HK-2 (cell line): ENCODE results near the gene SLC12A8.

ENCODE experiments used
- DNase-seq: peaks from one replicate; pipeline ENCODE4 v3.0.0-alpha.2; 2018; ENCODE audit not compliant: unreplicated experiment

SLC12A8 gene

GRCh38 chr3:125154110-125154509 is 58.4 kb downstream of the SLC12A8 start:
- DNase-seq: no peak

- no peak for DNase-seq
These were observed 59.6 kb downstream of the SLC12A8 start for GRCh38 chr3:125152951-125153350.

GRCh38 chr3:125151916-125152315 is 60.6 kb downstream of the SLC12A8 start:
- no peak for DNase-seq

GRCh38 chr3:125151442-125151817 is 61.1 kb downstream of the SLC12A8 start:
- DNase-seq: no peak

GRCh38 chr3:125150525-125151441 is 61.8 kb downstream of the SLC12A8 start:
- DNase-seq: peak; percentile 32

DNA sequence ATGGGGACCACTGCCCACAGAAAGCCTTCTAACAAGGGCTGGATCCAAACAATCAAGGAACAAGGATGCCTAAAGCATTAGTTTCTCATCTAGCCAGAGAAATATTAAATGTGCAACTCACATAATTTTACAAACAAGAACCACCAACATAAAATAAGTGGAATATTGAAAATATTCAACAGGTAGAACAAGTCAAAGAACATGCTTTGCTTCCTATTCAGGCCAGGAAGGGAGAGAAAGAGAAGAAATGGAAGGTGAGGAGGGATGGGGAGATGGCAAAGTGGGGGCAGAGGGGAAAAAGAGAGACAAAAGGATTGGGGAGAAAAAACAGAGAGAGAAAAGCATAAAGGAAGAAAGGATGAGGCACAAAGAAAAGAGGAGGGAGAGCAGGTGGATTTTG is 63.1 kb downstream of the SLC12A8 start:
- no peak for DNase-seq

GRCh38 chr3:125148836-125149235 is 63.7 kb downstream of the SLC12A8 start:
- DNase-seq: no peak

GRCh38 chr3:125148016-125148812 is 64.3 kb downstream of the SLC12A8 start:
- DNase-seq: no peak

GRCh38 chr3:125147491-125147820 is 65.1 kb downstream of the SLC12A8 start:
- DNase-seq: no peak

- DNase-seq: no peak
These were observed 65.7 kb downstream of the SLC12A8 start for GRCh38 chr3:125146626-125147490.

GRCh38 chr3:125145751-125146475 is 66.6 kb downstream of the SLC12A8 start:
- DNase-seq: no peak

DNA sequence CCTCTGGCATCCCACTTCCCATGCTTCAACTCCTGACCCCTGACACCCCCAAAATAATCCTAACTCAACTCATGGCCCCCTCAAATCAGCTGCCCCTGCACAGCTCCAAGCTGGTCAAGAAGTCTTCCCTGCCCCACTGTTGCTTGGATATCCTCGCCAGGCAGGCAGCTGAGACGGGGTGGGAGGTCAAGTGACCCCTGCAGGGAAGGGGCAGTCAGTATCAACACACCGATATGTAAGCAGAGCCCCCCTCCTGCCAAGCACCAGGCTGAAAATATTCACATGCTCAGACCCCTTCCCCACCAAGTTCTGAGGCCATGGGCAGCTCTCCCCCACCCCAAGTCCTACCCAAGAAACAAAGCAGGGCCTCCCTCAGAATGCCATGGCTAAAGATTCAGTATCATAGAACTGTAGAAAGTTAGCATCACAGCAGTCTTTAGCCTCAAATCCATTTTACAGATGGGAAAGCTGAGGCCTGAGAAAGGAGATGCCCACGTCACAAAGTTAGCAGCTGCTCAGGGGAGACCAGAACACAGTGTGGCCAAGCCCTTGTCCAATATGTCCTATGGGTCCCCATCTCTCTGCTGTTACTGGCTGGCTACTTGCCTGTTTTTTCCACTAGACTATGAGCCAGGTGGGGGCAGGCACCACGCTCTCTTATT is 67.8 kb downstream of the SLC12A8 start:
- no peak for DNase-seq

GRCh38 chr3:125143982-125144652 is 68.4 kb downstream of the SLC12A8 start:
- DNase-seq: no peak

- no peak for DNase-seq
These were observed 69.0 kb downstream of the SLC12A8 start for GRCh38 chr3:125143538-125143937.

DNA sequence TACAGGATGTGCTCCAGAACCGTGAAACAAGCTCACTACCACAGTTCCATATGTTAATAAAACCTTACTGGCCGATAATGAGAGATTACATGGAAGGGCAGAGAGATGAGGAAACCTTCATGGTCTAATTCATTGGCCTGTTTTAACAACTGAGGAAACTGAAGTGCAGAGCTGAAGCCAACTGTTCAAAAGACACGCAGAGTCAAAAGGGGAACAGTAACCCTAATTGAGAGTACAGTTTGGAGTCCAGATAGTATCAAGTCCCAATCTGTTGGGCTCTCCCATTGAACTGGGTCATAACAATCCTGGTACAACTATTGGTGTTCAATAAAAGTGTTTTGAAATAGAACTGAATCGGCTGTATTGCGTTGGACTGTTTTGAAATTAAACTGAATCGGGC is 69.6 kb downstream of the SLC12A8 start:
- DNase-seq: no peak

DNA sequence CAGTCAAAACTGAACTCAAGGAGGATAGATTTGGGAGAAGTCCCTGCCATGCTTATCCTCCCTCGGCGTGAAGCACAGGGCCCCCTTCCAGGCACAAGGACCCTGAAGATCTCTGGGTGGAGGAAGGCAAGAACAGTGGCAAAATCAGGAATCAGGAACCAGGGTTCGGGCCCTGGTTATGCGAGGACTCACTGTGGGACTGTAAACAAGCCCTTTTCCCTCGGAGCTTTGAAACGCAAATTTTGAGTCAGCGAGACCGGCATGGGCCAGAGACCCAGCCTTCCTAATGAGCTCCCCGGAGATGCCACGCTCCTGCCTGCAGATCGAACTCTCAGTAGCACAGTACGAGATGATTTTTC is 70.1 kb downstream of the SLC12A8 start:
- DNase-seq: no peak

DNA sequence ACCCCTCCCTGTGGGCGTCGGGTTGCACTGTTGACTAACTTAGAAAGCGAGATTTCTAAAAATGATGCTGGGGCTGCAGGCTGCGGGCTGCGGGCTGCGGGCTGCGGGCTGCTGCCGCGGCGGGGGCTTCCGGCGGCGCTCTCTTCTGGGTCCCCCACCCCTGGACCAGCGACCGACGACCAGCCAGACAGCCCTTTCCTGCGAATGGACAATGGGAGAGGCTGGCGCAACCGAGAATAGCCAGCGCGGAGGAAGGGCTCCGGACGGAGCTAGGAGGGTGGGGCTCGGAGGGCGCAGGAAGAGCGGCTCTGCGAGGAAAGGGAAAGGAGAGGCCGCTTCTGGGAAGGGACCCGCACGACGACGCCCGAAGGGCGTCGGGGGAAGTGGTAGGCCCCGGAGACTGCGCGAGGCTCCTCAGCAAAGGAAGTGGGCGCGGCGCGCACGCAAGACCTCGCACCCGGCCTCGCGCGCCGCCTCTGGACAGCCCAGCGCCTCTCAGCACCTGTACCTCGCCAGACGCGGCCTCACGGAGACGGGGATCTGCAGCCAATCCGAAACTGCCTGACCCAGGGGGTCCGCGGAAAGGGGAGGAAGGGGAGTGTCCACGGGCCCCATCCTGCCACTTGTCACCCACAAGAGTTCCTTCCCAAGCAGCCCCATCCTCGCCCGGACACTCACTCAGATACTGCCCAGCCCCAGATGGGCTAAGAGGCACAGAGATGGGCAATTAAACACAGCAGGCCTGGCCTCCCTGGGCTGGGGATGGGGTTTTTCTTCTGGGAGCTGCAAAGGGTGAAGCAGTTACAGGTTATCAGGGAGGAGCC is 70.7 kb downstream of the SLC12A8 start:
- no peak for DNase-seq

DNA sequence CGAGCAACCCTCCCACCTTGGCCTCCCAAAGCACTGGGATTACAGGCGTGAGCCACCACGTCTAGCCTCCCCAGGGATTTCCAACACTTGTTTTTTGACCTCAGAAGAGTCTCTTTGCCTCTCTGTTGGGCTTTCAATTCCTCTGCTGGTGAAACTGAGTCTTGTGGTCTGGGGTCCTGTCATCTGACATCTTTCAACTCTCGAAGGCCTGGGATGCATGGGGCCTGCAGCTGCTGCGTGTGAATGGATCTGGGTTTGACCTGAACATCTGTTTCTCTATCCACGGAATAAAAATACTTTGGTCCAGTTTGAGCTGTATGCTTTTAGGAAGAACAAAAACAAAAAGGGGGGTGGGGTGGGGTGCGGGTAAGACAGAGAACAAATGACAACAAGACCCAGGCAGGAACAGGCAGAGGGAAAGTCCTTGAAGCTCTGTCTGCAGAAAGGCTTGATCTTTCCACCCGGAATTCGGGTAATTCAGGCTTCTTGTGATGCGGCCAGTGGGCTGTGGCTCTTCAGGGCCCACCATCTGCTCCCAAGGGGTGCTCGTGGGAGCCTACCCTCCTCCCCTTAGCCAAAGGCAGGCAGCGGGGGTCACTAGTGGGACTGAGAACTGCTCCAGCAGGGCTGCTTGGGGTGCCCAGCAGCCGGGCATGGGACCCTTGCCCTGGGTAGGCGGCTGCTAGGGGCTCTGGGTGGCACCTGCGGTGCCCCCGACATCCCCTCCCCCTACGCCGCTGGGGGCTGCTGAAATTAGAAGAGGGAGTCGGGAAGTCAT is 71.5 kb downstream of the SLC12A8 start:
- DNase-seq: no peak
